A673 (cell line): ENCODE data around the gene JUNB. TPM values are rescaled to one million over a fixed set of nuclear protein-coding genes. Genes with fewer than 3 reads are reported as not detected.

Experiments used
- BruUV-seq: library from RNA; stranded (reverse); fragments of 400-500 nt; replicated peaks from 2 replicates; lab custom pipeline; 2021; lab: Mats Ljungman, UMichigan
- CTCF ChIA-PET: fragments of 300-600 bp; sonication (Branson Sonifier 250); formaldehyde crosslinking; loops from one replicate; lab custom pipeline; 2022; ENCODE audit warnings: antibody characterized with exemption; lab: Charles Lee
- POLR2A ChIA-PET: fragments of 300-600 bp; sonication (Branson Sonifier 250); formaldehyde crosslinking; loops from one replicate; lab custom pipeline; 2022; ENCODE audit warnings: antibody characterized with exemption; ENCODE audit not compliant: low non-redundant PET; lab: Charles Lee
- DNase-seq: peaks from one replicate; pipeline ENCODE4 v3.0.0-alpha.2; 2015; ENCODE audit warnings: low spot score
- H3K27ac ChIP-seq: fragments of 200-600 bp; sonication (generic); 2 replicates; pipeline ENCODE4 v1.5.1; 2016; ENCODE audit warnings: mixed run types, low read depth, mild to moderate bottlenecking, mixed read lengths, antibody characterized with exemption, low read length; ENCODE audit not compliant: poor library complexity, severe bottlenecking
- H3K27me3 ChIP-seq: fragments of 200-600 bp; sonication (generic); replicated peaks from 2 replicates; pipeline ENCODE4 v1.6.1; 2017; ENCODE audit warnings: mixed run types, low read depth, mild to moderate bottlenecking, mixed read lengths, antibody characterized with exemption, low read length; ENCODE audit not compliant: insufficient read depth, poor library complexity
- H3K36me3 ChIP-seq: fragments of 200-600 bp; sonication (generic); 2 replicates; pipeline ENCODE4 v1.6.1; 2016; ENCODE audit warnings: mixed run types, mild to moderate bottlenecking, mixed read lengths, antibody characterized with exemption, low read length; ENCODE audit not compliant: insufficient read depth, poor library complexity, severe bottlenecking
- H3K4me1 ChIP-seq: fragments of 200-600 bp; sonication (generic); 2 replicates; pipeline ENCODE4 v1.6.1; 2017; ENCODE audit warnings: mixed run types, mild to moderate bottlenecking, mixed read lengths, antibody characterized with exemption, low read length; ENCODE audit not compliant: insufficient read depth, poor library complexity, severe bottlenecking
- H3K4me3 ChIP-seq: fragments of 200-600 bp; sonication (generic); 2 replicates; pipeline ENCODE4 v1.5.1; 2016; ENCODE audit warnings: low read depth, mixed run types, mild to moderate bottlenecking, mixed read lengths, low read length; ENCODE audit not compliant: poor library complexity, severe bottlenecking
- H3K9me3 ChIP-seq: fragments of 200-600 bp; sonication (generic); 2 replicates; pipeline ENCODE4 v1.6.1; 2016; ENCODE audit warnings: mixed run types, low read depth, mild to moderate bottlenecking, mixed read lengths, antibody characterized with exemption, low read length; ENCODE audit not compliant: poor library complexity, severe bottlenecking
- CTCF ChIP-seq: fragments of 300-800, 200-600 bp; sonication (generic); conservative IDR thresholded peaks from 2 replicates; pipeline ENCODE4 v1.5.1; 2017; ENCODE audit warnings: low read depth, mild to moderate bottlenecking, antibody characterized with exemption, low read length, moderate library complexity, mixed read lengths
- EZH2 ChIP-seq: fragments of 200-600 bp; sonication (generic); IDR thresholded peaks from 2 replicates; pipeline ENCODE4 v1.6.1; 2017; ENCODE audit warnings: borderline replicate concordance, low read depth, mild to moderate bottlenecking, mixed read lengths, antibody characterized with exemption, low read length; ENCODE audit not compliant: poor library complexity, severe bottlenecking
- intact Hi-C: fragments of 100-400 bp; cut with micrococcal nuclease; formaldehyde crosslinking; loops from one replicate; pipeline ENCODE4 v1.10.0; 2022; ENCODE audit not compliant: unreplicated experiment
- total RNA-seq: library from RNA; stranded (reverse); gene quantifications from 2 replicates; pipeline ENCODE4 v1.2.3, GENCODE V29; 2021

Gene JUNB
- total RNA-seq, 1 experiment from 2014 or later: 27.7 TPM

- Histone ChIP-seq H3K4me3 (no peak overlapping the region), H3K36me3 (no peaks in the 10 kb centered on the region), H3K9me3 (no peaks in the 10 kb centered on the region), H3K27me3 (no peaks in the 10 kb centered on the region), H3K4me1 (peaks cover 17% of the 10 kb centered on the region), H3K27ac (no peak overlapping the region)
- BruUV-seq: no TSS peak
- TF ChIP-seq CTCF (no peak), EZH2 (no peak)
- CTCF ChIA-PET: interaction anchor here (1.1 kb wide), 1 partner anchor 12 kb away, joined by 5 read pairs; no protein-coding TSS in a partner anchor
- DNase-seq: peak; percentile 81
- POLR2A ChIA-PET: no interaction called here
- intact Hi-C loops: no loop called here
Measured at GRCh38 chr19:12834976-12835757, 43.9 kb downstream of the JUNB start.

GRCh38 chr19:12836529-12836863 is 45.2 kb downstream of the JUNB start:
- CTCF ChIA-PET: no interaction called here
- Histone ChIP-seq H3K27me3 (no peaks in the 10 kb centered on the region), H3K27ac (no peak overlapping the region), H3K4me3 (no peak overlapping the region), H3K4me1 (peaks cover 27% of the 10 kb centered on the region), H3K9me3 (no peaks in the 10 kb centered on the region), H3K36me3 (no peaks in the 10 kb centered on the region)
- POLR2A ChIA-PET: no interaction called here
- TF ChIP-seq EZH2: no peak
- TF ChIP-seq CTCF: no peak
- BruUV-seq: no TSS peak
- intact Hi-C loops: no loop called here
- no peak for DNase-seq

- no peak for TF ChIP-seq EZH2
- POLR2A ChIA-PET: no interaction called here
- Histone ChIP-seq H3K27ac (no peak overlapping the region), H3K9me3 (no peaks in the 10 kb centered on the region), H3K4me1 (peaks cover 27% of the 10 kb centered on the region), H3K36me3 (no peaks in the 10 kb centered on the region), H3K4me3 (no peak overlapping the region), H3K27me3 (no peaks in the 10 kb centered on the region)
- BruUV-seq: no TSS peak
- CTCF ChIA-PET: interaction anchor here (0.7 kb wide), 1 partner anchor 10 kb away, joined by 6 read pairs; no protein-coding TSS in a partner anchor
- DNase-seq: no peak
- intact Hi-C loops: no loop called here
Measured at GRCh38 chr19:12837225-12837624, 45.9 kb downstream of the JUNB start.
